H9 (cell line): Measurements from ENCODE around the gene GCG. TPM values are rescaled to one million over a fixed set of nuclear protein-coding genes. Genes with fewer than 3 reads are reported as not detected.
A peak's percentile ranks its signal among the peaks of the same experiment; 100 is the strongest.

Experiments used
- DNase-seq: peaks from one replicate; pipeline ENCODE4 v3.0.0-alpha.2; 2017
- H2AFZ ChIP-seq: one replicate; pipeline ENCODE4 v1.6.1; 2013; ENCODE audit warnings: mild to moderate bottlenecking, low read length, control low read depth, moderate library complexity
- H2AK5ac ChIP-seq: 2 replicates; pipeline ENCODE4 v1.6.1; 2013; ENCODE audit warnings: low read length, control low read depth, mixed read lengths; ENCODE audit not compliant: insufficient read length
- H2BK120ac ChIP-seq: one replicate; pipeline ENCODE4 v1.6.1; 2013; ENCODE audit warnings: low read depth, mild to moderate bottlenecking, low read length, control low read depth, inconsistent platforms; ENCODE audit not compliant: poor library complexity, severe bottlenecking
- H2BK12ac ChIP-seq: 2 replicates; pipeline ENCODE4 v1.6.1; 2013; ENCODE audit warnings: low read length, control low read depth, mixed read lengths, low read depth; ENCODE audit not compliant: insufficient read length
- H2BK15ac ChIP-seq: 2 replicates; pipeline ENCODE4 v1.6.1; 2013; ENCODE audit warnings: low read depth, low read length, control low read depth
- H2BK20ac ChIP-seq: one replicate; pipeline ENCODE4 v1.6.1; 2013; ENCODE audit warnings: low read depth, mild to moderate bottlenecking, low read length, control low read depth, inconsistent platforms; ENCODE audit not compliant: poor library complexity, severe bottlenecking
- H2BK5ac ChIP-seq: 2 replicates; pipeline ENCODE4 v1.6.1; 2013; ENCODE audit warnings: low read length, control low read depth, mixed read lengths; ENCODE audit not compliant: insufficient read length
- H3K14ac ChIP-seq: 2 replicates; pipeline ENCODE4 v1.6.1; 2013; ENCODE audit warnings: low read length, control low read depth; ENCODE audit not compliant: insufficient read depth
- H3K18ac ChIP-seq: 2 replicates; pipeline ENCODE4 v1.6.1; 2013; ENCODE audit warnings: low read depth, mild to moderate bottlenecking, mixed read lengths, low read length, control low read depth; ENCODE audit not compliant: insufficient read length
- H3K23ac ChIP-seq: 2 replicates; pipeline ENCODE4 v1.6.1; 2013; ENCODE audit warnings: low read length, control low read depth, mixed read lengths, low read depth; ENCODE audit not compliant: insufficient read length
- H3K23me2 ChIP-seq: 2 replicates; pipeline ENCODE4 v1.6.1; 2013; ENCODE audit warnings: low read depth, mild to moderate bottlenecking, mixed read lengths, low read length, control low read depth; ENCODE audit not compliant: insufficient read length, poor library complexity, severe bottlenecking
- H3K27ac ChIP-seq: 2 replicates; pipeline ENCODE4 v1.5.1; 2013; ENCODE audit warnings: low read length, control low read depth, mixed read lengths, low read depth; ENCODE audit not compliant: insufficient read length
- H3K27me3 ChIP-seq: 2 replicates; pipeline ENCODE4 v1.6.1; 2013; ENCODE audit warnings: low read length, control low read depth, inconsistent platforms; ENCODE audit not compliant: insufficient read depth
- H3K4ac ChIP-seq: 2 replicates; pipeline ENCODE4 v1.6.1; 2013; ENCODE audit warnings: low read depth, mild to moderate bottlenecking, control low read depth, inconsistent platforms, low read length, moderate library complexity
- H3K4me1 ChIP-seq: 2 replicates; pipeline ENCODE4 v1.6.1; 2013; ENCODE audit warnings: low read length, control low read depth, inconsistent platforms; ENCODE audit not compliant: insufficient read depth
- H3K4me2 ChIP-seq: 2 replicates; pipeline ENCODE4 v1.6.1; 2013; ENCODE audit warnings: low read length, control low read depth, mixed read lengths; ENCODE audit not compliant: insufficient read length, insufficient read depth
- H3K56ac ChIP-seq: 2 replicates; pipeline ENCODE4 v1.6.1; 2013; ENCODE audit warnings: low read depth, mild to moderate bottlenecking, mixed read lengths, low read length, control low read depth; ENCODE audit not compliant: insufficient read length
- H3K79me1 ChIP-seq: 2 replicates; pipeline ENCODE4 v1.6.1; 2013; ENCODE audit warnings: low read depth, mild to moderate bottlenecking, moderate library complexity, low read length, control low read depth, inconsistent platforms; ENCODE audit not compliant: insufficient read depth, poor library complexity, severe bottlenecking
- H3K79me2 ChIP-seq: 2 replicates; pipeline ENCODE4 v1.6.1; 2013; ENCODE audit warnings: low read length, control low read depth, inconsistent platforms; ENCODE audit not compliant: insufficient read depth
- H3K9ac ChIP-seq: 2 replicates; pipeline ENCODE4 v1.6.1; 2013; ENCODE audit warnings: low read length, control low read depth, mixed read lengths; ENCODE audit not compliant: insufficient read length; ENCODE audit errors: extremely low read depth
- H3K9me3 ChIP-seq: one replicate; pipeline ENCODE4 v1.6.1; 2013; ENCODE audit warnings: low read depth, low read length, inconsistent platforms; ENCODE audit not compliant: control insufficient read depth
- H3T11ph ChIP-seq: one replicate; pipeline ENCODE4 v1.6.1; 2013; ENCODE audit warnings: mild to moderate bottlenecking, low read length, control low read depth, inconsistent platforms
- H4K20me1 ChIP-seq: one replicate; pipeline ENCODE4 v1.6.1; 2013; ENCODE audit not compliant: control insufficient read depth, insufficient read length, insufficient read depth
- H4K5ac ChIP-seq: 2 replicates; pipeline ENCODE4 v1.6.1; 2013; ENCODE audit warnings: low read depth, mild to moderate bottlenecking, mixed read lengths, low read length, control low read depth; ENCODE audit not compliant: insufficient read length
- H4K8ac ChIP-seq: replicated peaks from 2 replicates; pipeline ENCODE4 v1.6.1; 2013; ENCODE audit warnings: low read length, control low read depth, mixed read lengths, low read depth; ENCODE audit not compliant: insufficient read length
- H4K91ac ChIP-seq: 2 replicates; pipeline ENCODE4 v1.6.1; 2013; ENCODE audit warnings: low read depth, mild to moderate bottlenecking, moderate library complexity, mixed read lengths, low read length, control low read depth; ENCODE audit not compliant: insufficient read length
- H3K27ac Mint-ChIP-seq, 3 experiments: 2 replicates in 2 of 3; 3 replicates in 1 of 3; pipeline ENCODE4 v1.8.0; 2020 to 2021; ENCODE audit warnings: mixed read lengths in 3 of 3, mild to moderate bottlenecking in 1 of 3, moderate library complexity in 1 of 3
- H3K27me3 Mint-ChIP-seq: 2 replicates; pipeline ENCODE4 v1.8.0; 2021; ENCODE audit warnings: low read depth, mild to moderate bottlenecking, moderate library complexity, mixed read lengths
- H3K36me3 Mint-ChIP-seq, 3 experiments: 2 replicates in 2 of 3; 3 replicates in 1 of 3; pipeline ENCODE4 v1.8.0; 2020 to 2021; ENCODE audit warnings: low read depth in 3 of 3, mixed read lengths in 3 of 3; ENCODE audit not compliant: insufficient read depth in 1 of 3
- H3K4me1 Mint-ChIP-seq, 2 experiments: 2 replicates each; pipeline ENCODE4 v1.8.0; 2020; ENCODE audit warnings: mixed read lengths in 2 of 2
- H3K4me3 Mint-ChIP-seq, 2 experiments: 2 replicates in 1 of 2; 3 replicates in 1 of 2; pipeline ENCODE4 v1.8.0; 2020 to 2021; ENCODE audit warnings: mild to moderate bottlenecking in 2 of 2, mixed read lengths in 2 of 2, moderate library complexity in 1 of 2
- H3K9me3 Mint-ChIP-seq, 2 experiments: 2 replicates in 1 of 2; 3 replicates in 1 of 2; pipeline ENCODE4 v1.8.0; 2020; ENCODE audit warnings: mild to moderate bottlenecking in 2 of 2, mixed read lengths in 2 of 2, moderate library complexity in 1 of 2
- CTCF ChIP-seq: fragments of 200-600 bp; sonication (generic); conservative IDR thresholded peaks from 3 replicates; pipeline ENCODE4 v1.8.0; 2021; ENCODE audit warnings: antibody characterized with exemption, mild to moderate bottlenecking
- WGBS: extraction: QIAGEN DNeasy Blood & Tissue Kit; methylation state at CpG from one replicate; pipeline ENCODE4 v1.1.7; 2013; ENCODE audit warnings: missing lambda C conversion rate, low lambda C conversion rate, mixed read lengths; ENCODE audit not compliant: insufficient read length; ENCODE audit errors: extremely low coverage; 5-methylcytosine and 5-hydroxymethylcytosine counted together
- total RNA-seq: library from RNA; stranded (reverse); gene quantifications from 2 replicates; pipeline ENCODE4 v1.2.1, GENCODE V29; 2021

The GCG gene
- total RNA-seq, 1 experiment from 2014 or later = not detected

DNA sequence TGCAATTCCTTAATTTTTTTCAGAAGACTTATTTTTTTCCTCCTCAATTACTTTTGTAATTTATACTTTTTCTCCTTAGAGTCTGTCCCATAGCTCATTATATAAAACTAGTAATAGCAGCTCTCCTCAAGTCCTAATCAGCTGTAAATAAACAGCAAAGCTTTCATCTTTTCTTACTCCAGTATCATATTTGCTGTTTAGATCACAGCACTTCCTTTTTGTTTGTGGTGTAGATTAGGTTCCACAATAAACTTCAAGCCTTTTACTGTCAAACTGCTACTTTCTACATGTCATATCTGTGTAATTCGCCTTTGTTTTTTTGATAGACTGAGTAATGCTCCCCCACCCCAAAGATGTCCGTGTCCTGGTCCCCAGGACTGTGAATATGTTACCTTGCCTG is 25.5 kb downstream of the GCG start:
- Histone ChIP-seq H4K20me1 (no peaks in the 10 kb centered on the region), H3K79me1 (no peaks in the 10 kb centered on the region), H3K4me1 (no peaks in the 10 kb centered on the region), H3K9me3 (no peaks in the 10 kb centered on the region), H3K14ac (no peak overlapping the region), H2AFZ (no peak overlapping the region), H2BK15ac (no peak overlapping the region), H3K4ac (no peak overlapping the region), H2BK5ac (no peak overlapping the region), H3K23me2 (no peaks in the 10 kb centered on the region), H3T11ph (no peak overlapping the region), H3K79me2 (no peaks in the 10 kb centered on the region), H2BK120ac (no peak overlapping the region), H4K8ac (no peak overlapping the region), H4K5ac (no peak overlapping the region), H3K56ac (no peak overlapping the region), H3K9ac (no peak overlapping the region), H3K4me2 (no peak overlapping the region), H2AK5ac (no peak overlapping the region), H4K91ac (no peak overlapping the region), H3K27ac (no peak overlapping the region), H3K18ac (no peak overlapping the region), H2BK12ac (no peak overlapping the region), H3K27me3 (no peaks in the 10 kb centered on the region), H3K23ac (no peak overlapping the region), H2BK20ac (no peak overlapping the region)
- Mint-ChIP-seq H3K36me3 (no peaks in the 10 kb centered on the region), H3K27me3 (no peaks in the 10 kb centered on the region), H3K4me3 (no peak overlapping the region), H3K9me3 (peaks cover 0 to 4% of the 10 kb centered on the region in 2 experiments; a peak in 1 of 5 replicates), H3K27ac (peak overlapping the region in 1 of 3 experiments; percentile 8; a peak in 1 of 7 replicates), H3K4me1 (no peaks in the 10 kb centered on the region)
- no CpG with 5 or more reads among the region's 2 CpGs for WGBS
- DNase-seq = no peak
- no peak for TF ChIP-seq CTCF
